Progenitor cell of endocrine pancreas (in vitro differentiated cells): Measurements from ENCODE around the gene KLHL3. TPM values are rescaled to one million over a fixed set of nuclear protein-coding genes. Genes with fewer than 3 reads are reported as not detected.

ENCODE experiments used
- DNase-seq: peaks from one replicate; pipeline ENCODE4 v3.0.0; 2021; ENCODE audit warnings: low spot score; ENCODE audit not compliant: unreplicated experiment
- H3K27ac Mint-ChIP-seq: 2 replicates; pipeline ENCODE4 v1.8.0; 2021; ENCODE audit warnings: mild to moderate bottlenecking, moderate library complexity, mixed read lengths
- H3K27me3 Mint-ChIP-seq: 2 replicates; pipeline ENCODE4 v1.8.0; 2021; ENCODE audit warnings: mixed read lengths
- H3K36me3 Mint-ChIP-seq: 2 replicates; pipeline ENCODE4 v1.8.0; 2022; ENCODE audit warnings: mixed read lengths; ENCODE audit not compliant: insufficient read depth
- H3K4me1 Mint-ChIP-seq: 2 replicates; pipeline ENCODE4 v1.8.0; 2021; ENCODE audit warnings: low read depth, mixed read lengths
- H3K4me3 Mint-ChIP-seq: 2 replicates; pipeline ENCODE4 v1.8.0; 2021; ENCODE audit warnings: low read depth, mild to moderate bottlenecking, moderate library complexity, mixed read lengths
- H3K9me3 Mint-ChIP-seq: 2 replicates; pipeline ENCODE4 v1.8.0; 2021; ENCODE audit warnings: low read depth, mixed read lengths
- CTCF ChIP-seq: fragments of 200-600 bp; sonication (generic); IDR thresholded peaks from one replicate; pipeline ENCODE4 v1.5.0; 2021; ENCODE audit warnings: antibody characterized with exemption, mild to moderate bottlenecking; ENCODE audit not compliant: unreplicated experiment
- total RNA-seq: library from RNA; stranded (reverse); gene quantifications from 2 replicates; pipeline ENCODE4 v1.2.1, GENCODE V29; 2021

KLHL3 gene
- total RNA-seq, 1 donor from 2014 or later: 34.7 TPM

- Mint-ChIP-seq H3K27me3 (no peaks in the 10 kb centered on the region), H3K27ac (peak overlapping the region; percentile 50), H3K4me3 (no peak overlapping the region), H3K9me3 (no peaks in the 10 kb centered on the region), H3K4me1 (peaks cover 2% of the 10 kb centered on the region), H3K36me3 (no peaks in the 10 kb centered on the region)
- no peak for TF ChIP-seq CTCF
- DNase-seq: no peak
Measured at GRCh38 chr5:137734331-137734730, 1.6 kb downstream of the KLHL3 start.

GRCh38 chr5:137733922-137734321, 2.0 kb downstream of the KLHL3 start:
- no peaks in the 10 kb centered on the region for H3K9me3 Mint-ChIP-seq
- H3K27me3 Mint-ChIP-seq: no peaks in the 10 kb centered on the region
- no peak for DNase-seq
- H3K27ac Mint-ChIP-seq: no peak overlapping the region
- no peaks in the 10 kb centered on the region for H3K36me3 Mint-ChIP-seq
- no peak for TF ChIP-seq CTCF
- H3K4me3 Mint-ChIP-seq: no peak overlapping the region
- H3K4me1 Mint-ChIP-seq: peaks cover 2% of the 10 kb centered on the region

- no peaks in the 10 kb centered on the region for H3K36me3 Mint-ChIP-seq
- no peak overlapping the region for H3K27ac Mint-ChIP-seq
- no peak for DNase-seq
- no peaks in the 10 kb centered on the region for H3K9me3 Mint-ChIP-seq
- no peaks in the 10 kb centered on the region for H3K27me3 Mint-ChIP-seq
- H3K4me3 Mint-ChIP-seq: no peak overlapping the region
- peaks cover 2% of the 10 kb centered on the region for H3K4me1 Mint-ChIP-seq
- TF ChIP-seq CTCF: no peak
Measured at GRCh38 chr5:137733006-137733405, 2.9 kb downstream of the KLHL3 start.

GRCh38 chr5:137731176-137731575, 4.7 kb downstream of the KLHL3 start:
- no peak for TF ChIP-seq CTCF
- Mint-ChIP-seq H3K9me3 (no peaks in the 10 kb centered on the region), H3K27me3 (no peaks in the 10 kb centered on the region), H3K36me3 (no peaks in the 10 kb centered on the region), H3K27ac (no peak overlapping the region), H3K4me1 (no peaks in the 10 kb centered on the region), H3K4me3 (no peak overlapping the region)
- no peak for DNase-seq

- Mint-ChIP-seq H3K36me3 (no peaks in the 10 kb centered on the region), H3K4me1 (no peaks in the 10 kb centered on the region), H3K27me3 (no peaks in the 10 kb centered on the region), H3K4me3 (no peak overlapping the region), H3K9me3 (no peaks in the 10 kb centered on the region), H3K27ac (no peak overlapping the region)
- no peak for TF ChIP-seq CTCF
- no peak for DNase-seq
Measured at GRCh38 chr5:137730336-137730735, 5.6 kb downstream of the KLHL3 start.
